CD14-positive monocyte (primary cell): ENCODE measurements around the gene APOO. TPM values are rescaled to one million over a fixed set of nuclear protein-coding genes. Genes with fewer than 3 reads are reported as not detected.

Source experiments
- DNase-seq, 3 donors: peaks; one replicate each; pipeline ENCODE4 v3.0.0-alpha.2; 2011 to 2022
- H2AFZ ChIP-seq: 2 replicates; pipeline ENCODE4 v1.6.0; 2012; ENCODE audit warnings: mild to moderate bottlenecking, low read depth, low read length, inconsistent platforms; ENCODE audit not compliant: insufficient read depth, poor library complexity, severe bottlenecking
- H3K27ac ChIP-seq, 2 donors: 1 replicate in 1 of 2; 2 replicates in 1 of 2; pipeline ENCODE4 v1.5.1; 2012 to 2013; ENCODE audit warnings: low read length in 2 of 2, control low read depth in 1 of 2, inconsistent platforms in 1 of 2, low read depth in 1 of 2, mild to moderate bottlenecking in 1 of 2
- H3K27me3 ChIP-seq, 2 donors: one replicate each; pipeline versions ENCODE4 v1.6.0 to v1.6.1; 2011 to 2013; ENCODE audit warnings: low read length in 2 of 2; ENCODE audit not compliant: control insufficient read depth in 2 of 2, insufficient read depth in 2 of 2
- H3K36me3 ChIP-seq, 2 donors: replicated peaks in 1 of 2; 1 replicate in 1 of 2; 2 replicates in 1 of 2; pipeline versions ENCODE4 v1.5.1 to v1.6.1; 2012 to 2013; ENCODE audit warnings: low read length in 2 of 2, control low read depth in 1 of 2, inconsistent platforms in 1 of 2, mild to moderate bottlenecking in 1 of 2; ENCODE audit not compliant: insufficient read depth in 2 of 2, control insufficient read depth in 1 of 2
- H3K4me1 ChIP-seq, 2 donors: 1 replicate in 1 of 2; 2 replicates in 1 of 2; pipeline versions ENCODE4 v1.5.1 to v1.6.1; 2012 to 2013; ENCODE audit warnings: low read length in 2 of 2, control low read depth in 1 of 2, inconsistent platforms in 1 of 2, mild to moderate bottlenecking in 1 of 2, moderate library complexity in 1 of 2; ENCODE audit not compliant: insufficient read depth in 2 of 2, control insufficient read depth in 1 of 2
- H3K4me2 ChIP-seq: replicated peaks from 2 replicates; pipeline ENCODE3; 2012; ENCODE audit warnings: low read length, moderate library complexity, mild to moderate bottlenecking; ENCODE audit not compliant: poor library complexity, severe bottlenecking; ENCODE audit errors: extremely low read depth
- H3K4me3 ChIP-seq, 3 experiments: fragments of 200-600 bp in 1 of 3; sonication (generic) in 1 of 3; replicated peaks in 1 of 3; 1 replicate in 2 of 3; 2 replicates in 1 of 3; pipeline ENCODE4 v1.5.1; 2011 to 2013; ENCODE audit warnings: low read length in 3 of 3, mild to moderate bottlenecking in 3 of 3, control low read depth in 2 of 3, low read depth in 2 of 3, inconsistent platforms in 1 of 3, moderate library complexity in 1 of 3
- H3K79me2 ChIP-seq: 2 replicates; pipeline ENCODE4 v1.6.0; 2012; ENCODE audit warnings: mild to moderate bottlenecking, control low read depth, inconsistent platforms, low read length, moderate library complexity; ENCODE audit not compliant: insufficient read depth
- H3K9ac ChIP-seq: 2 replicates; pipeline ENCODE4 v1.6.0; 2017; ENCODE audit warnings: low read length, mild to moderate bottlenecking; ENCODE audit not compliant: insufficient read depth, poor library complexity, severe bottlenecking
- H3K9me3 ChIP-seq, 2 donors: replicated peaks in 1 of 2; 1 replicate in 1 of 2; 2 replicates in 1 of 2; pipeline versions ENCODE4 v1.5.1 to v1.6.1; 2012 to 2013; ENCODE audit warnings: low read length in 2 of 2, control low read depth in 1 of 2; ENCODE audit not compliant: control insufficient read depth in 1 of 2, insufficient read depth in 1 of 2
- H4K20me1 ChIP-seq: 2 replicates; pipeline ENCODE4 v1.6.0; 2012; ENCODE audit warnings: mild to moderate bottlenecking, low read length, control low read depth, moderate library complexity; ENCODE audit not compliant: insufficient read depth
- H3K27ac Mint-ChIP-seq, 7 donors: one replicate each; pipeline ENCODE4 v1.8.0; 2020; ENCODE audit warnings: mild to moderate bottlenecking in 7 of 7, mixed read lengths in 7 of 7, moderate library complexity in 6 of 7, inconsistent platforms in 2 of 7
- H3K27me3 Mint-ChIP-seq, 3 donors: one replicate each; pipeline ENCODE4 v1.8.0; 2021 to 2022; ENCODE audit warnings: low read depth in 3 of 3, mild to moderate bottlenecking in 3 of 3, mixed read lengths in 3 of 3, moderate library complexity in 3 of 3, inconsistent platforms in 1 of 3
- H3K36me3 Mint-ChIP-seq, 2 donors: one replicate each; pipeline ENCODE4 v1.8.0; 2020; ENCODE audit warnings: mixed read lengths in 2 of 2, inconsistent platforms in 1 of 2, mild to moderate bottlenecking in 1 of 2
- H3K4me1 Mint-ChIP-seq: one replicate; pipeline ENCODE4 v1.8.0; 2020; ENCODE audit warnings: mild to moderate bottlenecking, mixed read lengths
- H3K4me3 Mint-ChIP-seq, 2 donors: one replicate each; pipeline ENCODE4 v1.8.0; 2020; ENCODE audit warnings: mild to moderate bottlenecking in 2 of 2, mixed read lengths in 2 of 2, moderate library complexity in 1 of 2
- H3K9me3 Mint-ChIP-seq, 7 donors: one replicate each; pipeline ENCODE4 v1.8.0; 2020 to 2022; ENCODE audit warnings: mixed read lengths in 7 of 7, mild to moderate bottlenecking in 6 of 7, moderate library complexity in 6 of 7, inconsistent platforms in 2 of 7
- CTCF ChIP-seq: fragments of 200-600 bp; IDR thresholded peaks from one replicate; pipeline ENCODE4 v1.8.0; 2022; ENCODE audit warnings: antibody characterized with exemption, mild to moderate bottlenecking
- WGBS: methylation state at CpG from one replicate; pipeline ENCODE4 v1.1.5; 2013; ENCODE audit warnings: missing lambda C conversion rate; ENCODE audit not compliant: insufficient coverage; 5-methylcytosine and 5-hydroxymethylcytosine counted together
- intact Hi-C, 2 donors: fragments of 100-400 bp; cut with micrococcal nuclease; formaldehyde crosslinking; loops; one replicate each; pipeline versions ENCODE4 v1.15.0 to v1.15.1; 2023
- polyA plus RNA-seq, 3 donors: library from polyadenylated mRNA; depleted of rRNA in 1 of 3; unstranded in 2 of 3; stranded (reverse) in 1 of 3; fragments of 300-500 nt in 2 of 3; fragments of >200 nt in 1 of 3; fragmentation: Illumina TruSeq in 2 of 3; gene quantifications; 1 replicate in 2 of 3; 2 replicates in 1 of 3; pipeline ENCODE4 v1.2.3, GENCODE V29; 2012 to 2021

Gene APOO
- polyA plus RNA-seq, 3 donors = 3.3 to 8.3 (median 4.6) TPM

GRCh38 chrX:23879380-23880090 is 28.2 kb downstream of the APOO start:
- Mint-ChIP-seq H3K27me3 (peaks cover 0 to 17% (median 0%) of the 10 kb centered on the region in 3 donors), H3K27ac (no peak overlapping the region), H3K4me1 (peaks cover 14% of the 10 kb centered on the region), H3K9me3 (peaks cover 0 to 2% (median 0%) of the 10 kb centered on the region in 7 donors), H3K36me3 (no peaks in the 10 kb centered on the region), H3K4me3 (no peak overlapping the region)
- no peaks in the 10 kb centered on the region for H4K20me1 ChIP-seq
- H3K9ac ChIP-seq = no peak overlapping the region
- H2AFZ ChIP-seq = no peak overlapping the region
- H3K27me3 ChIP-seq = no peaks in the 10 kb centered on the region
- H3K4me3 ChIP-seq = no peak overlapping the region
- no peaks in the 10 kb centered on the region for H3K36me3 ChIP-seq
- intact Hi-C loops = no loop called here
- H3K4me2 ChIP-seq = no peak overlapping the region
- peaks cover 15 to 20% of the 10 kb centered on the region in 2 donors for H3K4me1 ChIP-seq
- no peak for DNase-seq
- WGBS = no CpG with 5 or more reads among the region's 2 CpGs
- H3K79me2 ChIP-seq = no peaks in the 10 kb centered on the region
- TF ChIP-seq CTCF = no peak
- H3K9me3 ChIP-seq = no peaks in the 10 kb centered on the region
- no peak overlapping the region for H3K27ac ChIP-seq

GRCh38 chrX:23871905-23872546 is 35.7 kb downstream of the APOO start:
- Histone ChIP-seq H3K36me3 (no peaks in the 10 kb centered on the region), H3K9ac (no peak overlapping the region), H3K27me3 (no peaks in the 10 kb centered on the region), H3K27ac (peak overlapping the region; percentile 71 to 76), H3K4me3 (peak overlapping the region in 1 of 3 experiments; percentile 39), H4K20me1 (no peaks in the 10 kb centered on the region), H3K4me1 (peaks cover 11 to 13% of the 10 kb centered on the region in 2 donors), H3K9me3 (no peaks in the 10 kb centered on the region), H3K79me2 (no peaks in the 10 kb centered on the region), H2AFZ (peak overlapping the region; percentile 56), H3K4me2 (peak overlapping the region; percentile 46)
- DNase-seq = peak; percentile 68 to 78 (median 78)
- Mint-ChIP-seq H3K27me3 (peaks cover 0 to 8% (median 0%) of the 10 kb centered on the region in 3 donors), H3K4me3 (peak overlapping the region; percentile 56 to 83), H3K9me3 (peaks cover 0 to 2% (median 0%) of the 10 kb centered on the region in 7 donors), H3K4me1 (peaks cover 11% of the 10 kb centered on the region), H3K36me3 (peaks cover 0 to 1% of the 10 kb centered on the region in 2 donors), H3K27ac (peak overlapping the region; percentile 92 to 96 (median 95))
- no CpG with 5 or more reads among the region's 4 CpGs for WGBS
- no peak for TF ChIP-seq CTCF
- intact Hi-C loops = no loop called here
